HepG2 (cell line): ENCODE data around the gene SAPCD2. TPM values are rescaled to one million over a fixed set of nuclear protein-coding genes. Genes with fewer than 3 reads are reported as not detected.

Experiments
- ATAC-seq: fragments of 200-7000 bp; cut with Tn5 transposase; 3 replicates; pipeline ENCODE4 v1.9.1; 2020; ENCODE audit warnings: mild to moderate bottlenecking, moderate library complexity
- BruUV-seq: library from RNA; stranded (reverse); fragments of 400-500 nt; replicated peaks from 2 replicates; lab custom pipeline; 2021; lab: Mats Ljungman, UMichigan
- CTCF ChIA-PET: fragments of 300-600 bp; formaldehyde crosslinking; extraction: SDS; loops from one replicate; lab custom pipeline; 2021; ENCODE audit warnings: low total read pairs, inconsistent platforms, low intra/inter-chr PET ratio; lab: Yijun Ruan, JAX
- POLR2A ChIA-PET: fragments of 350-600 bp; sonication (Branson Sonifier 250); formaldehyde crosslinking; loops from one replicate; lab custom pipeline; 2020; ENCODE audit warnings: antibody characterized with exemption, inconsistent platforms; lab: Yijun Ruan, JAX
- DNase-seq: peaks from one replicate; pipeline ENCODE4 v3.0.0-alpha.2; 2015; ENCODE audit warnings: low spot score
- FAIRE-seq: peaks from 3 replicates; lab custom pipeline; 2011; peaks lifted over from hg19 to GRCh38; lab: Jason Lieb, UNC
- H2AFZ ChIP-seq: one replicate; pipeline ENCODE4 v1.6.1; 2011; ENCODE audit warnings: low read length, inconsistent platforms
- H3K27ac ChIP-seq: fragments of 300-600 bp; 3 replicates; pipeline ENCODE4 v1.8.0; 2011; ENCODE audit warnings: mixed run types, mild to moderate bottlenecking, mixed read lengths, low read length, inconsistent platforms; ENCODE audit not compliant: insufficient read depth; ENCODE audit errors: extremely low read length
- H3K27me3 ChIP-seq, 2 experiments: fragments of 200-600 bp in 1 of 2; 2 replicates in 1 of 2; 3 replicates in 1 of 2; pipeline versions ENCODE4 v1.6.0 to v1.8.0; 2011; ENCODE audit warnings: low read length in 2 of 2, mild to moderate bottlenecking in 2 of 2, moderate library complexity in 2 of 2, inconsistent platforms in 1 of 2; ENCODE audit not compliant: insufficient read depth in 2 of 2, control insufficient read depth in 1 of 2
- H3K36me3 ChIP-seq, 2 experiments: fragments of 200-600 bp in 1 of 2; replicated peaks in 1 of 2; 2 replicates in 1 of 2; 3 replicates in 1 of 2; pipeline versions ENCODE4 v1.5.1 to v1.8.0; 2011; ENCODE audit warnings: low read length in 2 of 2, inconsistent platforms in 1 of 2; ENCODE audit not compliant: insufficient read depth in 2 of 2, control insufficient read depth in 1 of 2
- H3K4me1 ChIP-seq: 2 replicates; pipeline ENCODE4 v1.5.1; 2012; ENCODE audit warnings: low read length, inconsistent platforms; ENCODE audit not compliant: insufficient read depth
- H3K4me2 ChIP-seq: 2 replicates; pipeline ENCODE4 v1.6.0; 2011; ENCODE audit warnings: low read depth, low read length, inconsistent platforms
- H3K4me3 ChIP-seq, 3 experiments: fragments of 200-600 bp in 1 of 3; sonication (generic), shearing (Covaris generic) in 1 of 3; replicated peaks in 1 of 3; 2 replicates each; pipeline ENCODE4 v1.5.1; 2011 to 2016; ENCODE audit warnings: low read length in 3 of 3, inconsistent platforms in 2 of 3, low read depth in 2 of 3, mild to moderate bottlenecking in 2 of 3, control low read depth in 1 of 3, mixed read lengths in 1 of 3; ENCODE audit not compliant: insufficient read depth in 1 of 3
- H3K79me2 ChIP-seq: one replicate; pipeline ENCODE4 v1.6.1; 2011; ENCODE audit warnings: low read length, inconsistent platforms; ENCODE audit not compliant: insufficient read depth
- H3K9ac ChIP-seq: 2 replicates; pipeline ENCODE4 v1.6.0; 2011; ENCODE audit warnings: mild to moderate bottlenecking, low read depth, low read length, inconsistent platforms; ENCODE audit not compliant: insufficient read depth
- H3K9me3 ChIP-seq: 2 replicates; pipeline ENCODE4 v1.5.1; 2012; ENCODE audit warnings: mild to moderate bottlenecking, low read length
- H4K20me1 ChIP-seq: 2 replicates; pipeline ENCODE4 v1.6.0; 2011; ENCODE audit warnings: inconsistent platforms, mild to moderate bottlenecking, low read length, moderate library complexity; ENCODE audit not compliant: insufficient read depth
- BRD4 ChIP-seq: sonication (generic); formaldehyde crosslinking; IDR thresholded peaks from 2 replicates; pipeline ENCODE4 v1.4.0; 2020; ENCODE audit warnings: missing genetic modification reagents
- HES4 ChIP-seq: sonication (generic); formaldehyde crosslinking; IDR thresholded peaks from 2 replicates; pipeline ENCODE4 v1.9.0; 2021; ENCODE audit warnings: mild to moderate bottlenecking, missing genetic modification reagents, borderline replicate concordance
- ZBTB38 ChIP-seq: sonication (generic); formaldehyde crosslinking; IDR thresholded peaks from 2 replicates; pipeline ENCODE4 v1.5.1; 2020; ENCODE audit warnings: mild to moderate bottlenecking, missing genetic modification reagents
- ZNF235 ChIP-seq: sonication (generic); formaldehyde crosslinking; IDR thresholded peaks from 2 replicates; pipeline ENCODE4 v1.8.1; 2023; ENCODE audit warnings: mild to moderate bottlenecking, missing genetic modification reagents, borderline replicate concordance
- WGBS: methylation state at CpG from one replicate; pipeline ENCODE4 v1.1.6; 2017; ENCODE audit warnings: low lambda C conversion rate; 5-methylcytosine and 5-hydroxymethylcytosine counted together
- in situ Hi-C: cut with HindIII; loops from 2 replicates; pipeline ENCODE4 v1.10.0; 2017; ENCODE audit warnings: low pct_unique_long_range_greater_than_20kb; ENCODE audit not compliant: extremely low pct_ligation_motif_present
- intact Hi-C: fragments of 100-400 bp; cut with micrococcal nuclease; formaldehyde crosslinking; loops from one replicate; pipeline ENCODE4 v1.10.0; 2022; ENCODE audit not compliant: unreplicated experiment
- polyA plus RNA-seq, 8 experiments: library from polyadenylated mRNA; depleted of rRNA in 3 of 8; stranded (reverse) in 7 of 8; unstranded in 1 of 8; fragments of >200 nt; fragmentation: Illumina TruSeq in 4 of 8; extraction: Trizol in 4 of 8; gene quantifications; 2 replicates each; pipeline versions ENCODE4 v1.2.1 to v1.2.3, GENCODE V29; 2011 to 2016; ENCODE audit warnings: low read depth in 4 of 8, missing spikeins in 1 of 8, mixed read lengths in 1 of 8; ENCODE audit not compliant: insufficient read depth in 1 of 8
- total RNA-seq, 5 experiments: library from RNA; depleted of rRNA; stranded (reverse); fragments of >200 nt; fragmentation: Illumina TruSeq; extraction: Trizol; gene quantifications; 2 replicates each; pipeline ENCODE4 v1.2.3, GENCODE V29; 2016; ENCODE audit warnings: low read depth in 1 of 5
- TF ChIP-seq, protein P1 (sequence below): sonication (generic); formaldehyde crosslinking; IDR thresholded peaks from 2 replicates; pipeline ENCODE4 v1.8.0; 2023; ENCODE audit warnings: mild to moderate bottlenecking, missing genetic modification reagents

SAPCD2 gene
- total and polyA plus RNA-seq, 2 of the 13 experiments (the other 11 are each of a cell fraction or from before 2014, with no cell fraction given), result 21.9 to 42.8 TPM

DNA sequence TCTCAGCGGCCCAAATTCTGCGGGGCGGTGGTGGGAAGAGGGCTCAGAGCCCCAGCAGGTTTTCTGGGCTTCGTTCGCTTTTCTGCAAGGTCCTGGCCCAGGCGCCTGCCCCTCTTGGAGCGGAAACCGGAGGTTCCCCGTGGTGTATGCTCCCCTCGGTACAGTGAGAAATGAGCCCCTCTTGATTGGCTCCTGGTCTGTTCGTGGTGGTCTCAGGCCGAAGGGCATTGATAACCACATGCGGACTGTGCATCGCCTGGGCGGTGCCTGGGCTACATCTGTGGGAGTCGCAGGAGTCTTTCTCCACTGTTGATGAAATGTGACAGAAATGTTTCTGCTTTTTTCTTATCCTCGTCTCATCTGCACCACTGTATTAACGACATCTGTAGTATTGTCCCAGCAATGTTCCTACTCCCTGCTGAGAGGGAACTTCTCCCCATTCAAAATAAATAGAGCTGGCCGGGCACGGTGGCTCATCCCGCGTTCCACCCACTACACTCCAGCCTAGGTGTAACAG is 17.1 kb upstream of the SAPCD2 start:
- FAIRE-seq, result no peak
- no peaks in the 10 kb centered on the region for H3K9me3 ChIP-seq
- 13% methylated on average over 21 of the region's 22 CpGs for WGBS
- H3K4me1 ChIP-seq, result peaks cover 59% of the 10 kb centered on the region
- H3K4me3 ChIP-seq, result peak overlapping the region; percentile 77 to 89 (median 79)
- H3K27me3 ChIP-seq, result no peaks in the 10 kb centered on the region; a peak in 1 of 5 replicates
- DNase-seq, result no peak
- H3K4me2 ChIP-seq, result peak overlapping the region; percentile 75
- peaks cover 8% of the 10 kb centered on the region for H3K79me2 ChIP-seq
- H3K36me3 ChIP-seq, result peaks cover 3 to 5% of the 10 kb centered on the region in 2 experiments; a peak in 2 of 5 replicates
- H2AFZ ChIP-seq, result no peak overlapping the region
- H4K20me1 ChIP-seq, result no peaks in the 10 kb centered on the region
- BruUV-seq, result no TSS peak
- peak overlapping the region; percentile 77 for H3K9ac ChIP-seq
- TF ChIP-seq BRD4 (CRISPR knock-in tag) (no peak), ZNF235 (CRISPR knock-in tag) (0 out of 2 replicates have a peak, but pooled peaks have one; percentile 2), HES4 (peak; percentile 4; the same call in 1 of the 2 replicates), ZBTB38 (CRISPR knock-in tag) (0 out of 2 replicates have a peak, but pooled peaks have one; percentile 9)
- TF ChIP-seq, protein P1, sequence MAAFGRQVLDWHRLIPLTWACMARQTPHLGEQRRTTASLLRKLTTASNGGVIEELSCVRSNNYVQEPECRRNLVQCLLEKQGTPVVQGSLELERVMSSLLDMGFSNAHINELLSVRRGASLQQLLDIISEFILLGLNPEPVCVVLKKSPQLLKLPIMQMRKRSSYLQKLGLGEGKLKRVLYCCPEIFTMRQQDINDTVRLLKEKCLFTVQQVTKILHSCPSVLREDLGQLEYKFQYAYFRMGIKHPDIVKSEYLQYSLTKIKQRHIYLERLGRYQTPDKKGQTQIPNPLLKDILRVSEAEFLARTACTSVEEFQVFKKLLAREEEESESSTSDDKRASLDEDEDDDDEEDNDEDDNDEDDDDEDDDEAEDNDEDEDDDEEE (CRISPR knock-in tag), result peak; percentile 4; the same call in 1 of the 2 replicates
- intact Hi-C loops, result no loop called here
- CTCF ChIA-PET, result no interaction called here
- ATAC-seq, result no peak; the same call in 2 of the 3 replicates
- in situ Hi-C loops, result no loop called here
- POLR2A ChIA-PET, result interaction anchor here (1.2 to 6.4 kb wide), 21 partner anchors 11 to 240 kb away, joined by 3 to 105 read pairs (median 8); partner anchors contain the start of genes ENTPD2, NPDC1, RNF208 and SAPCD2
- peak overlapping the region; percentile 67 for H3K27ac ChIP-seq
